Mucosa of descending colon (tissue), 3 donors: ENCODE measurements around the gene LAMTOR1. TPM values are rescaled to one million over a fixed set of nuclear protein-coding genes. Genes with fewer than 3 reads are reported as not detected.

Source experiments
- ATAC-seq: fragments of 200-7000 bp; cut with Tn5 transposase; one replicate; pipeline ENCODE4 v1.9.1; 2020; ENCODE audit warnings: mild to moderate bottlenecking, moderate library complexity
- DNase-seq, 3 donors: peaks; one replicate each; pipeline ENCODE4 v3.0.0-alpha.2; 2020
- H3K36me3 ChIP-seq: fragments of 200-600 bp; one replicate; pipeline ENCODE4 v1.8.0; 2021; ENCODE audit warnings: low read depth, mild to moderate bottlenecking
- H3K4me1 ChIP-seq: fragments of 200-600 bp; one replicate; pipeline ENCODE4 v1.8.0; 2021; ENCODE audit warnings: low read depth, mild to moderate bottlenecking
- H3K4me3 ChIP-seq: fragments of 200-600 bp; one replicate; pipeline ENCODE4 v1.8.0; 2021; ENCODE audit warnings: mild to moderate bottlenecking
- H3K9me3 ChIP-seq: fragments of 200-600 bp; one replicate; pipeline ENCODE4 v1.8.0; 2021; ENCODE audit warnings: mild to moderate bottlenecking
- CTCF ChIP-seq: fragments of 200-600 bp; IDR thresholded peaks from one replicate; pipeline ENCODE4 v1.8.0; 2022; ENCODE audit warnings: antibody characterized with exemption, mild to moderate bottlenecking
- intact Hi-C, 2 donors: fragments of 100-400 bp; cut with DNase I in 1 of 2; cut with micrococcal nuclease in 1 of 2; formaldehyde crosslinking; loops; one replicate each; pipeline versions ENCODE4 v1.11.0 to v1.11.1; 2022; cut with DNase I, micrococcal nuclease
- total RNA-seq, 3 donors: library from RNA; stranded (reverse); fragmentation: NEBNext Ultra II Directional in 2 of 3; extraction: Animal tissue kit (Norgen Biotek cat#: 25700) in 2 of 3; gene quantifications; one replicate each; pipeline versions ENCODE4 v1.2.1 to v1.2.4, GENCODE V29; 2021 to 2023
- donor health status: DM: no; HTN: no; CAD: no; lungs with moderate emphysema.
- donor health status: DM: no; HTN: no; CAD: no.
- donor health status: DM: no; HTN: yes; CAD: no.

LAMTOR1 gene
- total RNA-seq, 3 donors from 2014 or later, result 82.0 to 114 (median 107) TPM

- no peak for TF ChIP-seq CTCF
- Histone ChIP-seq H3K36me3 (no peaks in the 10 kb centered on the region), H3K4me3 (no peak overlapping the region), H3K4me1 (peaks cover 15% of the 10 kb centered on the region), H3K9me3 (no peaks in the 10 kb centered on the region)
- no peak for ATAC-seq
- peak in 1 of 3 donors; percentile 47 for DNase-seq
- intact Hi-C loops, result no loop called here
These were observed 2.6 kb downstream of the LAMTOR1 start for GRCh38 chr11:72100462-72100861.

GRCh38 chr11:72100009-72100408 lies 3.1 kb downstream of the LAMTOR1 start:
- no peak for DNase-seq
- no peaks in the 10 kb centered on the region for H3K36me3 ChIP-seq
- no peak overlapping the region for H3K4me3 ChIP-seq
- intact Hi-C loops, result no loop called here
- peaks cover 15% of the 10 kb centered on the region for H3K4me1 ChIP-seq
- no peaks in the 10 kb centered on the region for H3K9me3 ChIP-seq
- no peak for ATAC-seq
- no peak for TF ChIP-seq CTCF

- intact Hi-C loops, result no loop called here
- Histone ChIP-seq H3K9me3 (no peaks in the 10 kb centered on the region), H3K4me1 (peaks cover 13% of the 10 kb centered on the region), H3K36me3 (no peaks in the 10 kb centered on the region), H3K4me3 (no peak overlapping the region)
- no peak for TF ChIP-seq CTCF
- ATAC-seq (no peak), DNase-seq (no peak)
These were observed 4.4 kb downstream of the LAMTOR1 start for GRCh38 chr11:72098741-72099140.

GRCh38 chr11:72091292-72091691 lies 11.8 kb downstream of the LAMTOR1 start:
- Histone ChIP-seq H3K9me3 (no peaks in the 10 kb centered on the region), H3K4me1 (no peaks in the 10 kb centered on the region), H3K4me3 (no peak overlapping the region), H3K36me3 (no peaks in the 10 kb centered on the region)
- intact Hi-C loops, result loop anchor here (2.0 to 5.0 kb wide), 2 partner anchors 66 to 69 kb away; no protein-coding TSS in a partner anchor
- DNase-seq (peak; percentile 55 to 90 (median 84)), ATAC-seq (peak; percentile 98)
- peak; percentile 60 for TF ChIP-seq CTCF

GRCh38 chr11:72088076-72088808 lies 14.9 kb downstream of the LAMTOR1 start:
- no peaks in the 10 kb centered on the region for H3K36me3 ChIP-seq
- no peak overlapping the region for H3K4me3 ChIP-seq
- DNase-seq (no peak), ATAC-seq (no peak)
- TF ChIP-seq CTCF, result no peak
- H3K4me1 ChIP-seq, result no peaks in the 10 kb centered on the region
- H3K9me3 ChIP-seq, result no peaks in the 10 kb centered on the region
- intact Hi-C loops, result no loop called here
